Body of pancreas (tissue), 4 donors: ENCODE results near the gene ANAPC2. TPM values are rescaled to one million over a fixed set of nuclear protein-coding genes. Genes with fewer than 3 reads are reported as not detected.

ENCODE experiments used
- ATAC-seq: fragments of 150-250 bp; one replicate; pipeline ENCODE4 v1.9.1; 2016
- DNase-seq, 4 donors: peaks; one replicate each; pipeline ENCODE4 v3.0.0-alpha.2; 2019
- H3K27ac ChIP-seq, 4 donors: fragments of 200-600 bp; sonication (generic); 1 replicate in 3 of 4; 2 replicates in 1 of 4; pipeline versions ENCODE4 v1.5.1 to v1.6.1; 2016 to 2019; ENCODE audit warnings: mild to moderate bottlenecking in 1 of 4, mixed read lengths in 1 of 4, moderate library complexity in 1 of 4
- H3K27me3 ChIP-seq, 2 donors: fragments of 200-600 bp; sonication (generic); one replicate each; pipeline ENCODE4 v1.6.0; 2016; ENCODE audit warnings: mild to moderate bottlenecking in 1 of 2
- H3K36me3 ChIP-seq, 2 donors: fragments of 200-600 bp; sonication (generic); replicated peaks in 1 of 2; 2 replicates each; pipeline ENCODE4 v1.5.1; 2016; ENCODE audit warnings: low read depth in 2 of 2; ENCODE audit not compliant: insufficient read depth in 1 of 2
- H3K4me1 ChIP-seq: fragments of 200-600 bp; sonication (generic); one replicate; pipeline ENCODE4 v1.6.0; 2016
- H3K4me3 ChIP-seq, 2 donors: fragments of 200-600 bp; sonication (generic); 1 replicate in 1 of 2; 2 replicates in 1 of 2; pipeline ENCODE4 v1.5.1; 2016 to 2019
- H3K9me3 ChIP-seq, 3 donors: fragments of 200-600 bp; sonication (generic); 1 replicate in 2 of 3; 2 replicates in 1 of 3; pipeline ENCODE4 v1.5.1; 2016
- POLR2A ChIP-seq, 3 donors: fragments of 450-650 bp; IDR thresholded peaks; one replicate each; pipeline ENCODE4 v1.6.1; 2016; ENCODE audit warnings: antibody characterized with exemption in 3 of 3, mild to moderate bottlenecking in 2 of 3
- WGBS, 2 donors: methylation state at CpG; one replicate each; pipeline ENCODE4 v1.1.5; 2017; 5-methylcytosine and 5-hydroxymethylcytosine counted together
- intact Hi-C: fragments of 100-400 bp; cut with DNase I; formaldehyde crosslinking; loops from one replicate; pipeline ENCODE4 v1.15.1; 2023
- total RNA-seq, 2 donors: library from RNA; depleted of rRNA; stranded (reverse); fragments of >200 nt; gene quantifications; one replicate each; pipeline ENCODE4 v1.1.0, GENCODE V29; 2016
- TF ChIP-seq, protein P1 (sequence below), 7 experiments: fragments of 450-650 bp in 4 of 7; fragments of 200-600 bp in 3 of 7; sonication (generic) in 3 of 7; IDR thresholded peaks; one replicate each; pipeline ENCODE4 v1.5.1; 2016 to 2019; ENCODE audit warnings: antibody characterized with exemption in 7 of 7

Gene ANAPC2
- total RNA-seq, 2 donors from 2014 or later: 24.1 to 51.7 TPM

DNA sequence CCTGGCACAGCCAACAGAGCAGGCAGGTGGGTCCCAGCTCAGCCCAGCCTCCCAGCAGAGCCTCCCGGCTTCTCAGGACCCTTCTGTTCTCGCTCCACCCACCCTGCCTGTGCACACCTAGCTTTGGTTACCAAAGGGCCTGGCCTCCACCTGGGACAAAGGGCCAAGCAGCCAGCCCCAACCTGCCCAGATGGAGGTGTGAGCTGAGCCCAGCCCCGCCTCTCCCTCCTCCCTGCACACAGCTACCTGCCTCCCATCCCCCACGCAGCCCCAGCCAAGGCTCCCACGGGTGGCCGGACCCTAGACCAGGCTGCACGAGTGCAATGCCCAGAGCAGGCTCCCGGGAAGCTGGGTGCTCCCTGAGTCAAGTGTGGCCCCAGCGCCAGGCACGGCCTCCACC, 6.5 kb upstream of the ANAPC2 start:
- TF ChIP-seq, protein P1, sequence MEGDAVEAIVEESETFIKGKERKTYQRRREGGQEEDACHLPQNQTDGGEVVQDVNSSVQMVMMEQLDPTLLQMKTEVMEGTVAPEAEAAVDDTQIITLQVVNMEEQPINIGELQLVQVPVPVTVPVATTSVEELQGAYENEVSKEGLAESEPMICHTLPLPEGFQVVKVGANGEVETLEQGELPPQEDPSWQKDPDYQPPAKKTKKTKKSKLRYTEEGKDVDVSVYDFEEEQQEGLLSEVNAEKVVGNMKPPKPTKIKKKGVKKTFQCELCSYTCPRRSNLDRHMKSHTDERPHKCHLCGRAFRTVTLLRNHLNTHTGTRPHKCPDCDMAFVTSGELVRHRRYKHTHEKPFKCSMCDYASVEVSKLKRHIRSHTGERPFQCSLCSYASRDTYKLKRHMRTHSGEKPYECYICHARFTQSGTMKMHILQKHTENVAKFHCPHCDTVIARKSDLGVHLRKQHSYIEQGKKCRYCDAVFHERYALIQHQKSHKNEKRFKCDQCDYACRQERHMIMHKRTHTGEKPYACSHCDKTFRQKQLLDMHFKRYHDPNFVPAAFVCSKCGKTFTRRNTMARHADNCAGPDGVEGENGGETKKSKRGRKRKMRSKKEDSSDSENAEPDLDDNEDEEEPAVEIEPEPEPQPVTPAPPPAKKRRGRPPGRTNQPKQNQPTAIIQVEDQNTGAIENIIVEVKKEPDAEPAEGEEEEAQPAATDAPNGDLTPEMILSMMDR (IDR thresholded peaks at IDR 0.05): no peak
- peak; percentile 28 to 59 (median 51) for TF ChIP-seq POLR2A (IDR thresholded peaks at IDR 0.05)
- ATAC-seq: peak; percentile 25
- peaks cover 0 to 2% of the 10 kb centered on the region in 2 donors for H3K36me3 ChIP-seq
- H3K4me1 ChIP-seq: peaks cover 98% of the 10 kb centered on the region
- no peaks in the 10 kb centered on the region for H3K27me3 ChIP-seq
- peak; percentile 74 to 89 (median 84) for DNase-seq
- WGBS, 2 donors: 26 to 31% methylated on average over 10 of the region's 10 CpGs
- no peak overlapping the region for H3K4me3 ChIP-seq
- peak overlapping the region; percentile 92 to 99 (median 92) for H3K27ac ChIP-seq
- intact Hi-C loops: loop anchor here (5.0 kb wide), 1 partner anchor 37 kb away; the partner anchor contains the start of gene SLC34A3
- H3K9me3 ChIP-seq: no peaks in the 10 kb centered on the region

DNA sequence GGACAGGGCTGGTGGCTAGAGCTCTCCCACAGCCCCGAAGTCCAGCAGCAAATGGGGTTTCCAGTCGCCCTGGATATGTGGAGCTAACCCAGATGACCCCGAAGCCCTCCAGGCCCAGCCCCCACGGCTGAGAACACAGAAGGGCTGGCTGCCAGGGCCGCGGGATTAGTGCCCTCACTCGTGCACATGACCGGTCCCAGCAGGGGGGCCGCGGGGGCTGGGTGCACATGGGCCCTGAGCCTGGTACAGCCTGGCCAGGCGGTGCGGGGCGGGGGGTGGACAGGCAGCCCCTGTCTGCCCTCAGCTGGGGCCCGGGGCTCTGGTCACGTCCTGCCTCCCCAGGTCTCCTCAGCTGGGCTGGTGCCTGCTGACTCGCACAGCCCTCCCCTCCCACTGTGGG, 6.0 kb upstream of the ANAPC2 start:
- intact Hi-C loops: loop anchor here (5.0 kb wide), 1 partner anchor 38 kb away; the partner anchor contains the start of gene SLC34A3
- Histone ChIP-seq H3K9me3 (no peaks in the 10 kb centered on the region), H3K4me3 (no peak overlapping the region), H3K36me3 (peaks cover 0 to 2% of the 10 kb centered on the region in 2 donors), H3K27me3 (no peaks in the 10 kb centered on the region), H3K27ac (peak overlapping the region; percentile 92 to 99 (median 92)), H3K4me1 (peaks cover 100% of the 10 kb centered on the region)
- 19 to 52% methylated on average over 3 to 10 of the region's 16 CpGs for WGBS, 2 donors
- no peak for TF ChIP-seq POLR2A (IDR thresholded peaks at IDR 0.05)
- TF ChIP-seq, protein P1 (IDR thresholded peaks at IDR 0.05): no peak
- peak; percentile 85 to 94 (median 90) for DNase-seq
- peak; percentile 41 for ATAC-seq

DNA sequence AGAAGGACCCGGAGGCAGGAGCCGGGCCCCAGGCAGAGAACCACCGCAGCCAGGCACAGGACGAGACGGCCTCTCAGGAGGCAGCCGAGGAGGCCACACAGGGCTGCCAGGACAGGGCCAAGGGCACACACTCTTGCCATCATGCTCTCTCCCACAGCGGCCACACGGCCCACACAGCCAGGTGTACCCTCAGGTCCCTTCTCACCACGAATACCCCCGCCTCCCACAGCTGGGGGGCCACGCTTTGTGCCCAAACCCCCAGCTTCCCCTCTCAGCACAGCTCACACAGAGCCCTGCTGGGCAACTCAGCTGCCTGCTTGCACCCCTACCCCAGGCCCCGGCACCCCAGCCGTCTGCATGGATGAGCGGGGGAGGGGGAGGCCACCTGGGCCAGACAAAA, 5.4 kb upstream of the ANAPC2 start:
- no peaks in the 10 kb centered on the region for H3K9me3 ChIP-seq
- no peak overlapping the region for H3K4me3 ChIP-seq
- no peak for TF ChIP-seq POLR2A (IDR thresholded peaks at IDR 0.05)
- TF ChIP-seq, protein P1 (IDR thresholded peaks at IDR 0.05): no peak
- peaks cover 0 to 2% of the 10 kb centered on the region in 2 donors for H3K36me3 ChIP-seq
- ATAC-seq (no peak), DNase-seq (peak in 1 of 4 donors; percentile 32)
- no peaks in the 10 kb centered on the region for H3K27me3 ChIP-seq
- H3K27ac ChIP-seq: peak overlapping the region; percentile 92 to 99 (median 92)
- 52 to 62% methylated on average over 14 of the region's 14 CpGs for WGBS, 2 donors
- peaks cover 99% of the 10 kb centered on the region for H3K4me1 ChIP-seq
- intact Hi-C loops: loop anchor here (5.0 kb wide), 1 partner anchor 39 kb away; the partner anchor contains the start of gene SLC34A3

DNA sequence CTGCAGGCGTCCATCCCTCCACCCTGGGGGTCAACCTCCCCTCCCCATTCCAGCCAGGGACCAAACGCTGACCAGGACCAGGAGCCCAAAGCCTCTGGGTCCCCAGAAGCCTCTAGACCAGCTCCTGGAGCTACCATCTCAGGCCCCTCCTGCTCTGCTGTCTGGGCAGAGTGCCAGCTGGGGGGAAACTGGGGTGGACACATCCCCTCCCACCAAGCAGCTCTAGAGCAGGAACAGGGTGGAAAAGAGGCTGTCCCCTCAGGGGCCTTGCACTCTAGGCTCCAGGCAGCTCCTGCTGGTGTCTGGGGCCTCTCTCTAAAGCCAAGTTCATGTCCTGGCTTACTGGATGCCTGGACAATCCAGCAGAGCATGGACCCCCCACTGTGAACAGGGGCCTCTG, 4.5 kb upstream of the ANAPC2 start:
- peaks cover 91% of the 10 kb centered on the region for H3K4me1 ChIP-seq
- TF ChIP-seq, protein P1 (IDR thresholded peaks at IDR 0.05): no peak
- no peak for TF ChIP-seq POLR2A (IDR thresholded peaks at IDR 0.05)
- H3K27ac ChIP-seq: peak overlapping the region in 3 of 4 donors; percentile 13 to 93 (median 92)
- no peak overlapping the region for H3K4me3 ChIP-seq
- DNase-seq: no peak
- no peaks in the 10 kb centered on the region for H3K27me3 ChIP-seq
- peaks cover 0 to 2% of the 10 kb centered on the region in 2 donors for H3K36me3 ChIP-seq
- H3K9me3 ChIP-seq: no peaks in the 10 kb centered on the region
- 92 to 100% methylated on average over 1 to 2 of the region's 2 CpGs for WGBS, 2 donors
- no peak for ATAC-seq
- intact Hi-C loops: loop anchor here (5.0 kb wide), 1 partner anchor 39 kb away; the partner anchor contains the start of gene SLC34A3

DNA sequence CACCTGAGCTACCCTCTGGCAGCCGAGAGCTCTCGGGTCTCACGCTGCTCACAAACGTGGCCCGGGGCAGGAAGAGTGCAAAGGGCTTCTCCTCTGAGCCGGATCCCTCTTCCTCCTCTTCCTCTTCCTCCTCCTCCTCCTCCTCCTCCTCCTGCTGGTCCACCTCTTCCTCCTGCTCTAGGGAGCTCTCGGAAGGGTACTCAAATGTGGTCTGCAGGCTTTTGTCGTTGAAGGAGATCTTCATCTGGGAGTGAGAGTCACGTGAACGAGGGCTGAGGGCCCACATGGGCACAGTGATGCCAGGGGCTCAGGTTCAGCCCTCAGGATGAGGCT, 4.1 kb upstream of the ANAPC2 start:
- no peaks in the 10 kb centered on the region for H3K27me3 ChIP-seq
- no peaks in the 10 kb centered on the region for H3K9me3 ChIP-seq
- TF ChIP-seq, protein P1 (IDR thresholded peaks at IDR 0.05): no peak
- TF ChIP-seq POLR2A (IDR thresholded peaks at IDR 0.05): no peak
- DNase-seq (no peak), ATAC-seq (no peak)
- no peak overlapping the region for H3K4me3 ChIP-seq
- H3K27ac ChIP-seq: peak overlapping the region; percentile 13 to 93 (median 58)
- 64 to 75% methylated on average over 9 to 10 of the region's 10 CpGs for WGBS, 2 donors
- intact Hi-C loops: loop anchor here (5.0 kb wide), 1 partner anchor 40 kb away; the partner anchor contains the start of gene SLC34A3
- H3K4me1 ChIP-seq: peaks cover 91% of the 10 kb centered on the region
- H3K36me3 ChIP-seq: peaks cover 0 to 2% of the 10 kb centered on the region in 2 donors
